Measurements from ENCODE around the gene PTPN20. TPM values are rescaled to one million over a fixed set of nuclear protein-coding genes. Genes with fewer than 3 reads are reported as not detected.

PTPN20 gene
- total and polyA plus RNA-seq, 2 of the 8 experiments (the other 6 are each of a cell fraction or from before 2014, with no cell fraction given): not detected

- no peak overlapping the region for H3K18ac ChIP-seq (ENCODE audit: extremely low read depth, low read length)
- H3K4me3 ChIP-seq (ENCODE audit: extremely low read depth in 1 of 4, insufficient read depth in 2 of 4, low read depth in 3 of 4, low read length in 4 of 4): no peak overlapping the region
- H3K9ac ChIP-seq (replicated peaks in 1 of 4; ENCODE audit: extremely low read depth in 1 of 4, low read depth in 3 of 4, low read length in 3 of 4): no peak overlapping the region; a peak in 1 of 7 replicates
- no peaks in the 10 kb centered on the region for H3K79me2 ChIP-seq (ENCODE audit: control insufficient read depth in 1 of 2, insufficient read depth in 2 of 2, low read length in 2 of 2)
- peak overlapping the region; percentile 69; the same call in 1 of the 2 replicates for H2AK5ac ChIP-seq (ENCODE audit: low read depth, low read length)
- no peak overlapping the region for H3K4me2 ChIP-seq (ENCODE audit: insufficient read depth in 1 of 2, low read depth in 2 of 2, low read length in 2 of 2)
- H3K4ac ChIP-seq (replicated peaks; ENCODE audit: insufficient read length, low read depth, low read length): peak overlapping the region; percentile 32
- H2BK15ac ChIP-seq (ENCODE audit: low read length): peak overlapping the region; percentile 89
- FAIRE-seq (peak; percentile 52), DNase-seq (ENCODE audit: low read depth in 1 of 2, low spot score in 2 of 2) (peak in 1 of 2 experiments; percentile 39)
- H4K8ac ChIP-seq (ENCODE audit: extremely low read depth, insufficient read depth, low read length): no peak overlapping the region
- H4K5ac ChIP-seq (ENCODE audit: insufficient read length, low read depth, low read length): no peak overlapping the region
- CTCF ChIA-PET (ENCODE audit: partially characterized antibody): interaction anchor here (1.0 to 13.8 kb wide), 10 partner anchors 8 to 354 kb away, joined by 3 to 180 read pairs (median 10); no protein-coding TSS in a partner anchor
- WGBS, 2 experiments (ENCODE audit: extremely low coverage in 1 of 2, insufficient coverage in 1 of 2, insufficient read length in 1 of 2, insufficient replicate concordance in 2 of 2, low coverage in 1 of 2, low lambda C conversion rate in 2 of 2, missing lambda C conversion rate in 1 of 2): 93 to 100% methylated on average over 1 to 17 of the region's 17 CpGs
- H3K23ac ChIP-seq (ENCODE audit: insufficient read length): no peak overlapping the region
- peak overlapping the region; percentile 76; the same call in 1 of the 2 replicates for H2BK12ac ChIP-seq (ENCODE audit: low read depth, low read length)
- peaks cover 0 to 5% of the 10 kb centered on the region in 2 experiments for H4K20me1 ChIP-seq (replicated peaks in 1 of 2; ENCODE audit: control insufficient read depth in 1 of 2, insufficient read depth in 2 of 2, low read length in 2 of 2)
- H2BK20ac ChIP-seq (ENCODE audit: low read length): no peak overlapping the region
- POLR2A ChIA-PET (ENCODE audit: partially characterized antibody): no interaction called here
- no peak overlapping the region for H3K27ac ChIP-seq (ENCODE audit: low read depth, low read length)
- no peaks in the 10 kb centered on the region for H3K36me3 ChIP-seq (ENCODE audit: control insufficient read depth in 2 of 4, insufficient read depth in 4 of 4, low read length in 3 of 4)
- peak overlapping the region; percentile 96 for H3K56ac ChIP-seq (replicated peaks; ENCODE audit: insufficient read length, low read depth, low read length)
- H3K79me1 ChIP-seq (ENCODE audit: low read depth, low read length): no peaks in the 10 kb centered on the region
- no peak overlapping the region for H2BK120ac ChIP-seq (replicated peaks; ENCODE audit: low read depth, low read length)
- H3K27me3 ChIP-seq (replicated peaks in 1 of 4; ENCODE audit: control insufficient read depth in 3 of 4, extremely low read depth in 1 of 4, insufficient read depth in 3 of 4, low read length in 3 of 4): 0 out of 7 replicates have a peak, but pooled peaks cover 0 to 2% (median 0%) of the 10 kb centered on the region in 4 experiments
- 0 out of 2 replicates have a peak overlapping the region, but pooled peaks have one; percentile 11 for H2BK5ac ChIP-seq (ENCODE audit: low read depth, low read length)
- peaks cover 6% of the 10 kb centered on the region for H3K23me2 ChIP-seq (ENCODE audit: low read depth, low read length)
- H2AFZ ChIP-seq (ENCODE audit: low read length): no peak overlapping the region
- no peaks in the 10 kb centered on the region for H3K4me1 ChIP-seq (replicated peaks in 1 of 4; ENCODE audit: control insufficient read depth in 3 of 4, insufficient read depth in 4 of 4, low read length in 3 of 4)
- H4K91ac ChIP-seq (replicated peaks; ENCODE audit: insufficient read length, low read length): peak overlapping the region; percentile 20
- H3K9me3 ChIP-seq (ENCODE audit: insufficient read depth in 2 of 2, low read depth in 1 of 2, low read length in 1 of 2): no peaks in the 10 kb centered on the region
- no peak overlapping the region for H3K14ac ChIP-seq (ENCODE audit: insufficient read length)
- TF ChIP-seq TCF12 (IDR thresholded peaks at IDR 0.05; ENCODE audit: low read depth, low read length) (no peak), CBX8 (IDR thresholded peaks at IDR 0.05; ENCODE audit: borderline replicate concordance, low read depth, low read length) (no peak), EGR1 (IDR thresholded peaks at IDR 0.05; ENCODE audit: borderline replicate concordance, low read depth, low read length) (no peak), HDAC6 (IDR thresholded peaks at IDR 0.05; ENCODE audit: low read depth, low read length) (no peak), RXRA (IDR thresholded peaks at IDR 0.05; ENCODE audit: insufficient read depth, low read depth, low read length) (no peak), BRCA1 (IDR thresholded peaks at IDR 0.05; ENCODE audit: low read depth, low read length) (no peak), SAP30 (IDR thresholded peaks at IDR 0.05; ENCODE audit: insufficient read depth, insufficient replicate concordance, low read length) (no peak), ATF3 (IDR thresholded peaks at IDR 0.05; ENCODE audit: insufficient read depth, low read depth, low read length) (no peak), ATF2 (IDR thresholded peaks at IDR 0.05; ENCODE audit: low read length) (no peak)
These were observed 112.2 kb downstream of the PTPN20 start for GRCh38 chr10:47023237-47024045.
